ENCODE data around the gene NRN1L.

GRCh38 chr16:67868290-67868689 is 16.4 kb upstream of the NRN1L start:
- TF ChIP-seq CTCF (IDR thresholded peaks at IDR 0.05; ENCODE audit: extremely low read depth in 1 of 2, insufficient read depth in 1 of 2, low read depth in 1 of 2, low read length in 2 of 2) (no peak), POLR2A (IDR thresholded peaks at IDR 0.05; ENCODE audit: low read depth, low read length) (no peak), JUN (IDR thresholded peaks at IDR 0.05; ENCODE audit: borderline replicate concordance, insufficient read depth, insufficient read length, low read depth) (no peak), EZH2 (IDR thresholded peaks at IDR 0.05; ENCODE audit: borderline replicate concordance, low read depth, low read length, severe bottlenecking) (no peak), POLR2AphosphoS5 (IDR thresholded peaks at IDR 0.05; ENCODE audit: insufficient read depth, low read depth, low read length) (no peak), GATA2 (IDR thresholded peaks at IDR 0.05; ENCODE audit: insufficient read depth, insufficient read length, low read depth, low read length) (no peak), MAX (IDR thresholded peaks at IDR 0.05; ENCODE audit: insufficient read depth, insufficient read length) (no peak)
